ENCODE data around the gene TRAPPC12.

The TRAPPC12 gene

GRCh38 chr2:3336844-3337243 is 42.6 kb upstream of the TRAPPC12 start:
- no peak overlapping the region for H3K27ac ChIP-seq (replicated peaks; ENCODE audit: low read length)
- H3K9ac ChIP-seq (ENCODE audit: low read depth, low read length, poor library complexity): no peak overlapping the region
- H4K91ac ChIP-seq (ENCODE audit: low read depth, low read length, poor library complexity): no peak overlapping the region
- H2BK15ac ChIP-seq (ENCODE audit: low read length): no peak overlapping the region
- H4K8ac ChIP-seq (ENCODE audit: low read depth, low read length): no peak overlapping the region
- H3K4me2 ChIP-seq (ENCODE audit: insufficient read depth, low read length, poor library complexity, severe bottlenecking): no peak overlapping the region
- no CpG with 5 or more reads among the region's 2 CpGs for WGBS, 2 donors (ENCODE audit: extremely low coverage in 2 of 2, insufficient read length in 2 of 2, insufficient replicate concordance in 1 of 2)
- no peak overlapping the region for H3K4me3 ChIP-seq (ENCODE audit: low read length in 2 of 2)
- no peak overlapping the region for H2BK120ac ChIP-seq (ENCODE audit: low read depth, low read length)
- H2BK12ac ChIP-seq (ENCODE audit: low read length): no peak overlapping the region
- no peak overlapping the region for H2AK5ac ChIP-seq (ENCODE audit: low read depth, low read length)
- H3K14ac ChIP-seq (ENCODE audit: low read length): no peak overlapping the region
- no peak for DNase-seq (ENCODE audit: low spot score)
- peaks cover 7% of the 10 kb centered on the region for H3K79me1 ChIP-seq (ENCODE audit: low read depth, low read length)
- H2AFZ ChIP-seq (ENCODE audit: low read length): no peak overlapping the region
- no peak overlapping the region for H3K4ac ChIP-seq (ENCODE audit: low read length)
- H3K36me3 ChIP-seq (replicated peaks in 1 of 2; ENCODE audit: control insufficient read depth in 2 of 2, insufficient read depth in 2 of 2, low read length in 2 of 2): peaks cover 15 to 51% of the 10 kb centered on the region in 2 donors
- H3K4me1 ChIP-seq (ENCODE audit: control insufficient read depth in 2 of 2, insufficient read depth in 1 of 2, low read depth in 1 of 2, low read length in 2 of 2): peaks cover 0 to 1% of the 10 kb centered on the region in 2 donors
- H3K9me3 ChIP-seq (replicated peaks in 1 of 2; ENCODE audit: control insufficient read depth in 2 of 2, insufficient read depth in 1 of 2, low read depth in 1 of 2, low read length in 2 of 2): peaks cover 3 to 8% of the 10 kb centered on the region in 2 donors
- H3K18ac ChIP-seq (ENCODE audit: low read length): no peak overlapping the region
- H3K27me3 ChIP-seq (ENCODE audit: control insufficient read depth in 3 of 3, insufficient read depth in 3 of 3, low read depth in 1 of 3, low read length in 3 of 3): no peaks in the 10 kb centered on the region
- no peak overlapping the region for H2BK5ac ChIP-seq (ENCODE audit: low read length)
- H3K23ac ChIP-seq (ENCODE audit: low read depth, low read length, poor library complexity): no peak overlapping the region

GRCh38 chr2:3338340-3338739 is 41.2 kb upstream of the TRAPPC12 start:
- H3K4me2 ChIP-seq (ENCODE audit: insufficient read depth, low read length, poor library complexity, severe bottlenecking): no peak overlapping the region
- H4K8ac ChIP-seq (ENCODE audit: low read depth, low read length): no peak overlapping the region
- no peak overlapping the region for H3K23ac ChIP-seq (ENCODE audit: low read depth, low read length, poor library complexity)
- H3K27me3 ChIP-seq (ENCODE audit: control insufficient read depth in 3 of 3, insufficient read depth in 3 of 3, low read depth in 1 of 3, low read length in 3 of 3): no peaks in the 10 kb centered on the region
- H3K9ac ChIP-seq (ENCODE audit: low read depth, low read length, poor library complexity): no peak overlapping the region
- no peak overlapping the region for H2AK5ac ChIP-seq (ENCODE audit: low read depth, low read length)
- no peak overlapping the region for H2BK15ac ChIP-seq (ENCODE audit: low read length)
- H2BK120ac ChIP-seq (ENCODE audit: low read depth, low read length): no peak overlapping the region
- H3K4me1 ChIP-seq (ENCODE audit: control insufficient read depth in 2 of 2, insufficient read depth in 1 of 2, low read depth in 1 of 2, low read length in 2 of 2): peaks cover 0 to 1% of the 10 kb centered on the region in 2 donors
- H2BK12ac ChIP-seq (ENCODE audit: low read length): no peak overlapping the region
- H3K18ac ChIP-seq (ENCODE audit: low read length): no peak overlapping the region
- H3K4ac ChIP-seq (ENCODE audit: low read length): no peak overlapping the region
- peaks cover 7% of the 10 kb centered on the region for H3K79me1 ChIP-seq (ENCODE audit: low read depth, low read length)
- no peak overlapping the region for H2AFZ ChIP-seq (ENCODE audit: low read length)
- no peak overlapping the region for H4K91ac ChIP-seq (ENCODE audit: low read depth, low read length, poor library complexity)
- no peak overlapping the region for H2BK5ac ChIP-seq (ENCODE audit: low read length)
- H3K14ac ChIP-seq (ENCODE audit: low read length): no peak overlapping the region
- WGBS, 2 donors (ENCODE audit: extremely low coverage in 2 of 2, insufficient read length in 2 of 2, insufficient replicate concordance in 1 of 2): no CpG with 5 or more reads among the region's 10 CpGs
- H3K4me3 ChIP-seq (ENCODE audit: low read length in 2 of 2): no peak overlapping the region
- peaks cover 14 to 38% of the 10 kb centered on the region in 2 donors for H3K36me3 ChIP-seq (replicated peaks in 1 of 2; ENCODE audit: control insufficient read depth in 2 of 2, insufficient read depth in 2 of 2, low read length in 2 of 2)
- peaks cover 3 to 6% of the 10 kb centered on the region in 2 donors for H3K9me3 ChIP-seq (replicated peaks in 1 of 2; ENCODE audit: control insufficient read depth in 2 of 2, insufficient read depth in 1 of 2, low read depth in 1 of 2, low read length in 2 of 2)
- no peak for DNase-seq (ENCODE audit: low spot score)
- H3K27ac ChIP-seq (replicated peaks; ENCODE audit: low read length): no peak overlapping the region

GRCh38 chr2:3340144-3340543 is 39.4 kb upstream of the TRAPPC12 start:
- no peak overlapping the region for H3K9ac ChIP-seq (ENCODE audit: low read depth, low read length, poor library complexity)
- no CpG with 5 or more reads among the region's 10 CpGs for WGBS, 2 donors (ENCODE audit: extremely low coverage in 2 of 2, insufficient read length in 2 of 2, insufficient replicate concordance in 1 of 2)
- H3K23ac ChIP-seq (ENCODE audit: low read depth, low read length, poor library complexity): no peak overlapping the region
- H3K18ac ChIP-seq (ENCODE audit: low read length): no peak overlapping the region
- H2BK15ac ChIP-seq (ENCODE audit: low read length): no peak overlapping the region
- H2BK120ac ChIP-seq (ENCODE audit: low read depth, low read length): no peak overlapping the region
- H3K9me3 ChIP-seq (replicated peaks in 1 of 2; ENCODE audit: control insufficient read depth in 2 of 2, insufficient read depth in 1 of 2, low read depth in 1 of 2, low read length in 2 of 2): peaks cover 3 to 6% of the 10 kb centered on the region in 2 donors
- H3K4me3 ChIP-seq (ENCODE audit: low read length in 2 of 2): no peak overlapping the region
- H3K4me1 ChIP-seq (ENCODE audit: control insufficient read depth in 2 of 2, insufficient read depth in 1 of 2, low read depth in 1 of 2, low read length in 2 of 2): peaks cover 0 to 1% of the 10 kb centered on the region in 2 donors
- H3K14ac ChIP-seq (ENCODE audit: low read length): no peak overlapping the region
- peaks cover 7% of the 10 kb centered on the region for H3K79me1 ChIP-seq (ENCODE audit: low read depth, low read length)
- no peak overlapping the region for H4K8ac ChIP-seq (ENCODE audit: low read depth, low read length)
- no peak overlapping the region for H3K4ac ChIP-seq (ENCODE audit: low read length)
- H3K27ac ChIP-seq (replicated peaks; ENCODE audit: low read length): no peak overlapping the region
- H4K91ac ChIP-seq (ENCODE audit: low read depth, low read length, poor library complexity): no peak overlapping the region
- no peak overlapping the region for H3K4me2 ChIP-seq (ENCODE audit: insufficient read depth, low read length, poor library complexity, severe bottlenecking)
- DNase-seq (ENCODE audit: low spot score): no peak
- no peak overlapping the region for H2AK5ac ChIP-seq (ENCODE audit: low read depth, low read length)
- no peak overlapping the region for H2BK12ac ChIP-seq (ENCODE audit: low read length)
- H2AFZ ChIP-seq (ENCODE audit: low read length): no peak overlapping the region
- no peak overlapping the region for H2BK5ac ChIP-seq (ENCODE audit: low read length)
- no peaks in the 10 kb centered on the region for H3K27me3 ChIP-seq (ENCODE audit: control insufficient read depth in 3 of 3, insufficient read depth in 3 of 3, low read depth in 1 of 3, low read length in 3 of 3)
- peaks cover 11 to 22% of the 10 kb centered on the region in 2 donors for H3K36me3 ChIP-seq (replicated peaks in 1 of 2; ENCODE audit: control insufficient read depth in 2 of 2, insufficient read depth in 2 of 2, low read length in 2 of 2)

- Histone ChIP-seq H3K27ac (replicated peaks; ENCODE audit: low read length) (no peak overlapping the region), H3K23ac (ENCODE audit: low read depth, low read length, poor library complexity) (peak overlapping the region; percentile 92), H3K36me3 (replicated peaks in 1 of 2; ENCODE audit: control insufficient read depth in 2 of 2, insufficient read depth in 2 of 2, low read length in 2 of 2) (peaks cover 9 to 20% of the 10 kb centered on the region in 2 donors), H2AK5ac (ENCODE audit: low read depth, low read length) (no peak overlapping the region), H2BK12ac (ENCODE audit: low read length) (no peak overlapping the region), H4K8ac (ENCODE audit: low read depth, low read length) (no peak overlapping the region), H3K4me1 (ENCODE audit: control insufficient read depth in 2 of 2, insufficient read depth in 1 of 2, low read depth in 1 of 2, low read length in 2 of 2) (peaks cover 0 to 1% of the 10 kb centered on the region in 2 donors), H4K91ac (ENCODE audit: low read depth, low read length, poor library complexity) (no peak overlapping the region), H3K27me3 (ENCODE audit: control insufficient read depth in 3 of 3, insufficient read depth in 3 of 3, low read depth in 1 of 3, low read length in 3 of 3) (no peaks in the 10 kb centered on the region), H3K4ac (ENCODE audit: low read length) (no peak overlapping the region), H2BK15ac (ENCODE audit: low read length) (no peak overlapping the region), H2BK120ac (ENCODE audit: low read depth, low read length) (no peak overlapping the region), H3K9me3 (replicated peaks in 1 of 2; ENCODE audit: control insufficient read depth in 2 of 2, insufficient read depth in 1 of 2, low read depth in 1 of 2, low read length in 2 of 2) (peaks cover 0 to 6% of the 10 kb centered on the region in 2 donors), H3K18ac (ENCODE audit: low read length) (no peak overlapping the region), H3K9ac (ENCODE audit: low read depth, low read length, poor library complexity) (peak overlapping the region; percentile 63), H3K4me2 (ENCODE audit: insufficient read depth, low read length, poor library complexity, severe bottlenecking) (no peak overlapping the region), H3K79me1 (ENCODE audit: low read depth, low read length) (peaks cover 6% of the 10 kb centered on the region), H3K14ac (ENCODE audit: low read length) (peak overlapping the region; percentile 9), H2AFZ (ENCODE audit: low read length) (no peak overlapping the region), H2BK5ac (ENCODE audit: low read length) (peak overlapping the region; percentile 60), H3K4me3 (ENCODE audit: low read length in 2 of 2) (peak overlapping the region in 1 of 2 donors; percentile 62)
- DNase-seq (ENCODE audit: low spot score): no peak
- no CpG with 5 or more reads among the region's 8 CpGs for whole genome bisulfite sequencing, 2 donors (ENCODE audit: extremely low coverage in 2 of 2, insufficient read length in 2 of 2, insufficient replicate concordance in 1 of 2)
These were observed 38.2 kb upstream of the TRAPPC12 start for GRCh38 chr2:3341336-3341735.

Measured in neuronal stem cell (in vitro differentiated cells).